Adipose tissue (tissue), 3 donors: ENCODE results near the gene SLC10A7. TPM values are rescaled to one million over a fixed set of nuclear protein-coding genes. Genes with fewer than 3 reads are reported as not detected.

Experiments
- H3K27ac ChIP-seq: one replicate; pipeline ENCODE4 v1.5.1; 2013; ENCODE audit warnings: low read depth, low read length
- WGBS, 3 donors: extraction: QIAGEN DNeasy Blood & Tissue Kit; methylation state at CpG; one replicate each; pipeline ENCODE4 v1.1.7; 2013; 5-methylcytosine and 5-hydroxymethylcytosine counted together
- polyA plus RNA-seq, 3 donors: library from polyadenylated mRNA; stranded (reverse); fragments of 200-250 nt; gene quantifications; one replicate each; pipeline ENCODE4 v1.2.3, GENCODE V29; 2013
- donor health status: healthy with polysubstance abuse.
- donor health status: Bipolar disorder and iron deficiency.
- donor health status: healthy.

SLC10A7 gene
- polyA plus RNA-seq, result 1 to 10 TPM; 4.3 to 4.5 (median 4.3) TPM

DNA sequence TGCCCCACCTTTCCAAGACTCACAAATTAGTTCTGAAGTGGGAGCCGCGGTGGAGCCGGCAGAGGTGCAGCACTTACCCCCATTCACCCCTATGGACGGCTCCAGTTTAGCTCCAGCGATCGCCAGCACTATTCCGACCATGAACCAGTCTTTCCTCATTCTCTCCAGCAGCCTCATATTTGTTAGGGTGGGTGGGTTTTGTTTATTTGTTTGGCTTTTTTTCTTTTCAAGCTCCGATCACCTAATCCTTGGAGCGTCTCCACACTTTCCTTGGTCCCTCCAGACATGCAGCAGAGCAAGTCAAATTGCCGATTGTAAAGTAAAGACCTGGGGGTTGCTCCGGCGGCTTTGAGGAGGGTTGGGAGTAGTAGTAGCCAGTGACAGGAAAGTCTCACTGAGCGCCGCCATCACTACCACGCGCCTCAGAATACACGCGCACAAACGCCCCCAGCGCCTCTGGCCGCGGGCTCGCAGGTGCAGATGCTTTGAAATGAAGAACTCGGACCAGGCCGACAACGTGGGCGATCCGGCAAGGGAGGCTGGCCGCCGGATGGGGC lies at the start of gene SLC10A7:
TSS of gene SLC10A7 (minus strand) at position 400 of the 557 bp plus-strand sequence. CDS start at position 177, 223 bp downstream.
- 0 to 2% (median 0%) methylated on average over 30 of the region's 30 CpGs for WGBS, 3 donors
- H3K27ac ChIP-seq, result no peak within 1 kb of the TSS

GRCh38 chr4:146567396-146567795 lies 45.7 kb upstream of the SLC10A7 start:
- H3K27ac ChIP-seq, result no peak overlapping the region
- WGBS, 3 donors, result 44 to 47% (median 47%) methylated on average over 2 of the region's 2 CpGs

DNA sequence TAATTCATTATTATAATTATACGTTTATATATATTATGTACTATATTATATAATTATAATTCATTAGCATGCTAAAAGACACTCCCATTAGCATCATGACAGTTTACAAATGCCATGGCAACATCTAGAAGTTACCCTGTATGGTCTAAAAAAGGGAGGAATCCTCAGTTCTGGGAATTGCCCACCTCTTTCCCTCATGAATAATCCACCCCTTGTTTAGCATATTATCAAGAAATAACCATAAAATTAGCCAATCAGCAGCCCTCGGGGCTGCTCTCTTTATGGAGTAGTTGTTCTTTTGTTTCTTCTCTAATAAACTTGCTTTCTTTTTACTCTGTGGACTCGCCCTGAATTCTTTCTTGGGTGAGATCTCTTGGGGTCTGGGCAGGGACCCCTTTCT lies 42.8 kb upstream of the SLC10A7 start:
- WGBS, 3 donors, result 51 to 64% (median 56%) methylated on average over 3 of the region's 3 CpGs

GRCh38 chr4:146550161-146550560 lies 28.4 kb upstream of the SLC10A7 start:
- WGBS, 3 donors, result 57 to 81% (median 61%) methylated on average over 3 of the region's 3 CpGs
- no peak overlapping the region for H3K27ac ChIP-seq

More for the DNA sequence above, 42.8 kb upstream of the SLC10A7 start:
- no peak overlapping the region for H3K27ac ChIP-seq

- no peak overlapping the region for H3K27ac ChIP-seq
- WGBS, 3 donors, result 59 to 77% (median 69%) methylated on average over 1 of the region's 1 CpG
Measured at GRCh38 chr4:146548443-146548842, 26.7 kb upstream of the SLC10A7 start.

- 69 to 77% (median 72%) methylated on average over 2 of the region's 2 CpGs for WGBS, 3 donors
- no peak overlapping the region for H3K27ac ChIP-seq
Measured at GRCh38 chr4:146545102-146545501, 23.4 kb upstream of the SLC10A7 start.

- no peak overlapping the region for H3K27ac ChIP-seq
Measured at GRCh38 chr4:146534178-146534577, 12.4 kb upstream of the SLC10A7 start.

- no peak overlapping the region for H3K27ac ChIP-seq
- 14 to 31% (median 30%) methylated on average over 2 of the region's 2 CpGs for WGBS, 3 donors
Measured at GRCh38 chr4:146525754-146526153, 4.0 kb upstream of the SLC10A7 start.

DNA sequence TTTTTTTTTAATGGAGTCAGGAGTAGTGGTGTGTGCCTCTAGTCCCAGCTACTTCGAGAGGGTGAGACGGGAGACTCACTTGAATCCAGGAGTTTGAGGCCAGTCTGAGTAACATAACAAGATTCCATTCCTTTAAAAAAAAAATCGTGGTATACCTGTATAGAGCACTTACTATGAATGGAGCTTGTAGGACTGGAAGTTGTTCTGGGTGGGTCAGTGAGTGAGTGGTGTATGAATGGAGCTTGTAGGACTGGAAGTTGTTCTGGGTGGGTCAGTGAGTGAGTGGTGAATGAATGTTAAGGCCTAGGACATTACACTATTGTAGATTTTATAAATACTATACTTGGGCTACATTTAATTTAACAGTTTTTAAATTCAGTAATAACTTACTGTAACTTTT lies 2.9 kb upstream of the SLC10A7 start:
- no peak overlapping the region for H3K27ac ChIP-seq
- WGBS, 3 donors, result 84 to 90% (median 85%) methylated on average over 3 of the region's 3 CpGs

DNA sequence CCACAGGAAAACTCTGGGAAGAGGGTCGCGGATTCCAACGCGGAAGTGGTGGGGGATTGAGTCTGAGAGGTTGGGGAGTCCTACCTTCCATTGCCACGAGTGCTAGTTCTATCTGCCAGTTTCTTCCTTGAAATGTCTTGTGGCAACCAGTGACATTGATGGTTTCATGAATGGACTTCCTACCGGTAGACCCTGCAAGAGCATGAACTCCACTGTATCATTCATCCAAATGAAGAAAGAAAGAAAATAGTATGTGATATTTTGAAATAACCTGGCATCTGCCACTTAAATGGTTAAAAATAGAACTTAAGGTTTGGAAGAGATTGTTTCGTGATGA lies 1.1 kb upstream of the SLC10A7 start:
- 2% methylated on average over 7 of the region's 7 CpGs for WGBS, 3 donors
- H3K27ac ChIP-seq, result no peak overlapping the region

DNA sequence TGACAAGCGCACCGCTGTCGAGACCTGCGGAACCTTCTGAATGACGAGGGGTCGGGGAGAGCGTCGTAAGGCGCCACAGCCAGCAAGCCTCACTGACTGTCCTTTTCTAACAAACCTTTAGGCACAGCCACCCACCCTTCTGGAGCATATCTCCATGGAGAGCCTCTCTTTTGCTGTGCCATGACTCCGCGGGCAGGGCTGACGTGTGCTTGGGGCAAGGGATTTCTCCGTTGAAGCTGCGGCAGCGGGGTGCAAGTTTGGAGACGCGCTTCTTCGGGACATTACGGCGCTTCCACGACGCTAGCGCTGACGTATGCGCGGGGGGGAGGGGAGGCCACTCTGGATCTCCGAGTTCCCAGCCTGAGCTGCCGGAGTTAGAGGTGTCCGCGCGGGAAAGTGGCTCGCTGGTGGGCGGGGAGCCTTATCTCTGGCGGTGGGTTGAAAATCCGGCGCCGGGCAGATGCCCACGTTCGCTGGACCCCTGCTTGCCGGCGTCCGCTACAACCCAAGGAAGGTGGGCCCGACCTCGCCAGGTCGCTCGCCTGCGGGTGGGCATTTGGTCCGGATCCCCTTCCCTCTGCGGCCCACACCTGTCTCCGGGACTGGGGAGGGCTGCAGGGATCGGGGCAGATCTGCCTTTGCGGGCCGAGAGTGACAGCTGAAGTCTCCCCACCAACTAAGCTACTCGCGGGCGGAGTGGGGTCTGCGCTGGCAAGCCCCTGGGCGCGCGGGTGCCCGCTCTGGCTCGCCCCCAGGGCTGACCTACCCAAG lies 543 bp upstream of the SLC10A7 start:
- WGBS, 3 donors, result 0 to 1% (median 1%) methylated on average over 59 to 62 of the region's 62 CpGs
- no peak overlapping the region for H3K27ac ChIP-seq

GRCh38 chr4:146520896-146521540 lies 722 bp downstream of the SLC10A7 start:
- WGBS, 3 donors, result 0 to 1% (median 0%) methylated on average over 12 of the region's 12 CpGs
- no peak overlapping the region for H3K27ac ChIP-seq

GRCh38 chr4:146514651-146515357 lies 6.9 kb downstream of the SLC10A7 start:
- H3K27ac ChIP-seq, result no peak overlapping the region
- 83 to 91% (median 87%) methylated on average over 7 of the region's 7 CpGs for WGBS, 3 donors

DNA sequence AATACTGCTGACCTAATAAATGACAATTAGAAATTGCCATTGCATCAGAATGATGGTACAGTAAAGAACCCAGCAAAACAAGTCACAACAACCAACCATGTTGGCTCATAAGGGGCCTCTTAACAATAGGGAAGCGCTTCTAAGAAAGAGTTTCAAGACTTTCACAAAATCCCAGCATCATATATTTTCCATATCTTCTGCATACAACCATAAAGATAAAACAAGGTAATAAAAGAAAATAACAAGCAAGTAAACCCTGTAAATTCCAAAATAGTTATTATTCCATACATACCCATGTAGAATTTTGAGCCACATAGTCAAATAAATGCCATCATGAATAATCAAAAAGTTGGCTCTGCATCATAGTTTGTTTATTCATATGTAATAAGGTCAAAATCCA lies 8.2 kb downstream of the SLC10A7 start:
- WGBS, 3 donors, result 95 to 100% (median 100%) methylated on average over 1 of the region's 1 CpG
- no peak overlapping the region for H3K27ac ChIP-seq

- 48 to 76% (median 48%) methylated on average over 3 of the region's 3 CpGs for WGBS, 3 donors
- no peak overlapping the region for H3K27ac ChIP-seq
Measured at GRCh38 chr4:146511381-146511780, 10.4 kb downstream of the SLC10A7 start.

DNA sequence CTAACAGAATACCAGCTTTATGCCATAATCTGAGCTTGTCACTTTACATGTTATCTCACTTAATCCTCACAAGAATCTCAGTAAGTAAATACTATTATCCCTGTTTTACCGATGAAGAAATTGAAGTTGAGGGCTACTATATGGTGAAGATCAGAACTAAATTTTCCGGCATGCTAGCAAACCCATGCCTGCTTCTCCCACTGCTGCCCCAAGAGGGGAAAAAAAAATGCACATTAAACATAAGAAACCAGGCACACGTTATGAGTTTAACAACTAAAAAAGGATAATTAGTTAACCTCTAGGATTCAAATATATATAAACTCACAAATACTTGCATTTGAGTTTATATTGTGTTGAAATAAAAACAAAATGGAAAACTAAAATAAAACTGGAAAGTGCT lies 10.8 kb downstream of the SLC10A7 start:
- 68 to 86% (median 82%) methylated on average over 3 of the region's 3 CpGs for WGBS, 3 donors
- H3K27ac ChIP-seq, result no peak overlapping the region

- WGBS, 3 donors, result 95 to 99% (median 97%) methylated on average over 3 of the region's 3 CpGs
Measured at GRCh38 chr4:146508229-146508939, 13.4 kb downstream of the SLC10A7 start.

GRCh38 chr4:146507632-146508031 lies 14.1 kb downstream of the SLC10A7 start:
- WGBS, 3 donors, result 93 to 98% (median 96%) methylated on average over 2 of the region's 2 CpGs
- H3K27ac ChIP-seq, result no peak overlapping the region

More at GRCh38 chr4:146508229-146508939, 13.4 kb downstream of the SLC10A7 start:
- no peak overlapping the region for H3K27ac ChIP-seq

- no peak overlapping the region for H3K27ac ChIP-seq
Measured at GRCh38 chr4:146506272-146506671, 15.5 kb downstream of the SLC10A7 start.
